GM12865 (cell line): ENCODE data around the gene SLC49A4.
"Not testable (repeated sequence)": the region's sequence is repeated elsewhere in the genome, so short reads cannot be mapped to it uniquely, and the experiment has no call there.

Source experiments
- DNase-seq: peaks from one replicate; pipeline ENCODE4 v3.0.0; 2010; ENCODE audit warnings: low read depth
- H3K4me3 ChIP-seq: 2 replicates; pipeline ENCODE4 v1.5.1; 2011; ENCODE audit warnings: mild to moderate bottlenecking, low read depth, low read length, control low read depth
- TF ChIP-seq, protein P1 (sequence below): IDR thresholded peaks from 2 replicates; pipeline ENCODE4 v1.5.1; 2011; ENCODE audit warnings: low read length, control low read depth, low read depth, inconsistent platforms; ENCODE audit not compliant: insufficient read depth; ENCODE audit errors: missing control alignments

The SLC49A4 gene, protein sequence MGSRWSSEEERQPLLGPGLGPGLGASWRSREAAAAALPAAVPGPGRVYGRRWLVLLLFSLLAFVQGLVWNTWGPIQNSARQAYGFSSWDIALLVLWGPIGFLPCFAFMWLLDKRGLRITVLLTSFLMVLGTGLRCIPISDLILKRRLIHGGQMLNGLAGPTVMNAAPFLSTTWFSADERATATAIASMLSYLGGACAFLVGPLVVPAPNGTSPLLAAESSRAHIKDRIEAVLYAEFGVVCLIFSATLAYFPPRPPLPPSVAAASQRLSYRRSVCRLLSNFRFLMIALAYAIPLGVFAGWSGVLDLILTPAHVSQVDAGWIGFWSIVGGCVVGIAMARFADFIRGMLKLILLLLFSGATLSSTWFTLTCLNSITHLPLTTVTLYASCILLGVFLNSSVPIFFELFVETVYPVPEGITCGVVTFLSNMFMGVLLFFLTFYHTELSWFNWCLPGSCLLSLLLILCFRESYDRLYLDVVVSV

DNA sequence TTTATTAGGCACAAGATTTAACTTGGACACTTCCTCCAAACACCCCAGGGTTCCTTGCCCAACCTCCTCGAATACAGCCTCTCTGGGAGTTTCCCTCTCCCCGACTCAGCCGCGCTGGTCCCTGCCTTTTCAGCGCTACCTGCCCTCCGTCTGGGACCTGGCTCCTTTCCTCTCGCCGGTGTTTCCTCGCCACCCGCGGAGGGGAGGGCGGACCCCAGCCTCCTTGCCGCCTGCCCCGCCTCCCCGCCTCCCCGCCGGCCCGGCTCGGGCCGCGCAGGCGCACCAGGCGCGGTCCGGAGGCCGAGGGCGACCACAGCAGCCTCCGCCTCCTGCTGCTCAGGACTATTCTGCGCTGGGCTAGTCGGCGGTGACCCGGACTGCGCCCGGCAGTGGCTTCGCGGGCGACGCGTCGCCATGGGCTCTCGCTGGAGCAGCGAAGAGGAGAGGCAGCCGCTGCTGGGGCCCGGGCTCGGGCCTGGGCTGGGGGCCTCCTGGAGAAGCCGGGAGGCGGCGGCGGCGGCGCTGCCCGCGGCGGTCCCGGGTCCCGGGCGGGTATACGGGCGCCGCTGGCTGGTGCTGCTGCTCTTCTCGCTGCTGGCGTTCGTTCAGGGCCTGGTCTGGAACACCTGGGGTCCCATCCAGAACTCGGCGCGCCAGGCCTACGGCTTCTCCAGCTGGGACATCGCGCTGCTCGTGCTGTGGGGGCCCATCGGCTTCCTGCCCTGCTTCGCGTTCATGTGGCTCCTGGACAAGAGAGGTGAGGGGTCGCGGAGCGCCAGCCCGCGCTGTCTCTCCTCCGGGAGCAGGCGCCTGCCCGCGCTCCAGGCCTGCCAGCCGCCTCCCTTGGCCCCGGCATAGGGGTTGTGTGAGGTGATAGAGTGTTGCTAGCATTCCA is at the start of gene SLC49A4:
SLC49A4 (plus strand) TSS at position 291 of the 895 bp plus-strand sequence; CDS start at position 415, 124 bp downstream.
- peak; percentile 84 for DNase-seq
- H3K4me3 ChIP-seq, result peak within 1 kb of the TSS; percentile 79
- TF ChIP-seq, protein P1, sequence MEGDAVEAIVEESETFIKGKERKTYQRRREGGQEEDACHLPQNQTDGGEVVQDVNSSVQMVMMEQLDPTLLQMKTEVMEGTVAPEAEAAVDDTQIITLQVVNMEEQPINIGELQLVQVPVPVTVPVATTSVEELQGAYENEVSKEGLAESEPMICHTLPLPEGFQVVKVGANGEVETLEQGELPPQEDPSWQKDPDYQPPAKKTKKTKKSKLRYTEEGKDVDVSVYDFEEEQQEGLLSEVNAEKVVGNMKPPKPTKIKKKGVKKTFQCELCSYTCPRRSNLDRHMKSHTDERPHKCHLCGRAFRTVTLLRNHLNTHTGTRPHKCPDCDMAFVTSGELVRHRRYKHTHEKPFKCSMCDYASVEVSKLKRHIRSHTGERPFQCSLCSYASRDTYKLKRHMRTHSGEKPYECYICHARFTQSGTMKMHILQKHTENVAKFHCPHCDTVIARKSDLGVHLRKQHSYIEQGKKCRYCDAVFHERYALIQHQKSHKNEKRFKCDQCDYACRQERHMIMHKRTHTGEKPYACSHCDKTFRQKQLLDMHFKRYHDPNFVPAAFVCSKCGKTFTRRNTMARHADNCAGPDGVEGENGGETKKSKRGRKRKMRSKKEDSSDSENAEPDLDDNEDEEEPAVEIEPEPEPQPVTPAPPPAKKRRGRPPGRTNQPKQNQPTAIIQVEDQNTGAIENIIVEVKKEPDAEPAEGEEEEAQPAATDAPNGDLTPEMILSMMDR, result no peak

DNA sequence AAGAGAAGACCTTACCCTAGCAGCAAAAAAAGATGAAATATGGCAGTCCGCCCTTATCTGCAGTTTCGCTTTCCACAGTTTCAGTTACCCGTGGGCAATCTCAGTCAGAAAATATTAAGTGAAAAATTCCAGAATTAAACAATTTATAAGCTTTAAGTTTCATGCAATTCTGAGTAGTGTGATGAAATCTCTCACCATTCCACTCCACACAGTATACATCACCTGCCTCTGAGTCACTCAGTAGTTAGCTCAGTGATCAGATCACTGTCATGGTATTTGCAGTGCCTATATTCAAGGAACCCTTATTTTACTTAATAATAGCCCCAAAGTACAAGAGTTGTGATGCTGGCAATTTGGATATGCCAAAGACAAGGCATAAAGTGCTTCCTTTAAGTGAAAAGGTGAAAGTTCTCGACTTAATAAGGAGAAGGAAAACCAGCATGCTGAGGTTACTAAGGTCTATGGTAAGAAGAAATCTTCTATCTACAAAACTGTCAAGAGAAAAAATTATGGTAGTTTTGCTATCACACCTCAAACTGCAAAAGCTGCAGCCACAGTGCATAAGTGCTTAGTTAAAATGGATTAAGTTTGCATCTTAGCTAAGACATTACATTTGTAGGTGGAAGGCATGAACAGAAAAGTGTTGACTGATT is 49.4 kb upstream of the SLC49A4 start:
- TF ChIP-seq, protein P1, result no peak
- H3K4me3 ChIP-seq, result no peak overlapping the region
- DNase-seq, result no peak

DNA sequence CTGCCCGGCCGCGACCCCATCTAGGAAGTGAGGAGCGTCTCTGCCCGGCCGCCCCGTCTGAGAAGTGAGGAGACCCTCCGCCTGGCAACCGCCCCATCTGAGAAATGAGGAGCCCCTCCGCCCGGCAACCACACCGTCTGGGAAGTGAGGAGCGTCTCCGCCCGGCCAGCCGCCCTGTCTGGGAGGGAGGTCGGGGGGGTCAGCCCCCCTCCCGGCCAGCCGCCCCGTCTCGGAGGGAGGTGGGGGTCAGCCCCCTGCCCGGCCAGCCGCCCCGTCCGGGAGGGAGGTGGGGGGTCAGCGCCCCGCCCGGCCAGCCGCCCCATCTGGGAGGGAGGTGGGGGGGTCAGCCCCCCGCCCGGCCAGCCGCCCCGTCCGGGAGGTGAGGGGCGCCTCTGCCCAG is 47.6 kb upstream of the SLC49A4 start:
- not testable (repeated sequence) for DNase-seq, H3K4me3 ChIP-seq

DNA sequence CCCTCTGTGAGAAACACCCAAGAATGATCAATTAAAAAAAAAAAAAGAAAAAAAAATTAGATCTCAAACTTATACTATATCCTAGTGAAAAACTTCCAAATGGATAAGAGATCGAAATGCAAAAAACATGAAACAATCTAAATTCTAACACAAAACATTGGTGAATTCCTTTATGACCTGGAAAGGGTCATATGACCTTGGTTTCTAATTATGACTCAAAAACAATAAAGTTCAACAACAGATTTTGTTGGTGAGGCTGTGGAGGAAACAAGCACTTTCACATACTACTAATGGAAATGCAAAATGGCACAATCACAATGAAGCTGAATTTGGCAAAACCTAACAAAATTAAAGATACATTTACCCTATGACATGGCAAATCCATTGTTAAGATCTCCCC is 46.5 kb upstream of the SLC49A4 start:
- TF ChIP-seq, protein P1, result no peak
- no peak overlapping the region for H3K4me3 ChIP-seq
- DNase-seq, result no peak

DNA sequence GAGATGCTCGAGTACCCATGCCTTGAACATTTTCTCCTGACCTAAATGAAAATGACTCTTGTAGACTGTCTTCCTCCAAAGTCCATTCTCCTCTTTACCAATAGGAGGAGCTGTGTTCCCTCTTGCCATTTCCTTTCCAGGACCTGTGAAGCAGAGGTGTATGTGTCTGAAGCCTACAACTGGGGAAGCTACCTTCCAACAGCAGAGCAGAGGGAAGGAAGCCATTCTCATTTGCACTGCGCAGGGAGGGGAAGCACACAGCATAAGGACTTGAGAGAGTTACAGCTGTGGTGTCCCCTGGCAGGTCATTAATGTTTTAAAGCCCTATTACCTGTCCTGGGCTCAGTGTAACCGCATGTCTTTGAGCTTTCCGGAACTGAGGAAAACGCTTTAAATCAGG is 39.9 kb upstream of the SLC49A4 start:
- no peak overlapping the region for H3K4me3 ChIP-seq
- DNase-seq, result peak; percentile 61
- TF ChIP-seq, protein P1, result peak; percentile 83

DNA sequence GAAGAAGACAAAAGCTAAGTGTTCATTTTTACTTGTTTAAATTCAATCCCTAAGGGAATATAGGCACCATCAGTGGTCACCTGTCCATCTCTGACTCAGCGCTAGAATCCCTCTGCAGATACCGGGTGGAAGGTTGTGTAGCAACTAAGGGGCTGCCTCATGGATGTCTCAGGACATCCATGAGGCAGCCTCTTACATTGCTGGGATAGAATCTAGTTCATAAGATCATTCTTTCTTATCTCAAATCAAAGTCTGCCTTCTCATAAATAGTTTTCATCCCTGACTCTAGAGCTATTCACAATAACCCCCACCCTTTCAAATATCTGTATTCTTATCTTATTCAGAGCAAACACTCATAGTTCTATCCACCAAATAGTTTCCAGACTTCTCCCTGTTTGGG is 39.4 kb upstream of the SLC49A4 start:
- no peak overlapping the region for H3K4me3 ChIP-seq
- DNase-seq, result no peak
- TF ChIP-seq, protein P1, result no peak
